Effector memory CD4-positive, alpha-beta T cell (primary cell): ENCODE data around the gene MIEF2.

ENCODE experiments used
- DNase-seq, 3 donors: peaks; one replicate each; pipeline ENCODE4 v3.0.0-alpha.2; 2020
- H3K27ac ChIP-seq: 2 replicates; pipeline ENCODE4 v1.7.0; 2013; ENCODE audit warnings: mild to moderate bottlenecking, low read length, moderate library complexity; ENCODE audit not compliant: insufficient read depth, poor library complexity, severe bottlenecking
- H3K27me3 ChIP-seq: replicated peaks from 2 replicates; pipeline ENCODE4 v1.7.0; 2013; ENCODE audit warnings: mild to moderate bottlenecking, low read length; ENCODE audit not compliant: insufficient read depth, control insufficient read depth, poor library complexity, severe bottlenecking
- H3K36me3 ChIP-seq: 2 replicates; pipeline ENCODE4 v1.7.0; 2013; ENCODE audit warnings: mild to moderate bottlenecking, low read length, moderate library complexity; ENCODE audit not compliant: control insufficient read depth, insufficient read depth
- H3K4me1 ChIP-seq: 2 replicates; pipeline ENCODE4 v1.7.0; 2013; ENCODE audit warnings: low read length, mild to moderate bottlenecking; ENCODE audit not compliant: control insufficient read depth, insufficient read depth, poor library complexity, severe bottlenecking
- H3K4me3 ChIP-seq: 2 replicates; pipeline ENCODE4 v1.7.0; 2013; ENCODE audit warnings: low read length, low read depth, mild to moderate bottlenecking; ENCODE audit not compliant: insufficient read depth, poor library complexity, severe bottlenecking
- H3K9me3 ChIP-seq: 2 replicates; pipeline ENCODE4 v1.7.0; 2013; ENCODE audit warnings: mild to moderate bottlenecking, low read length, moderate library complexity; ENCODE audit not compliant: control insufficient read depth

The MIEF2 gene

DNA sequence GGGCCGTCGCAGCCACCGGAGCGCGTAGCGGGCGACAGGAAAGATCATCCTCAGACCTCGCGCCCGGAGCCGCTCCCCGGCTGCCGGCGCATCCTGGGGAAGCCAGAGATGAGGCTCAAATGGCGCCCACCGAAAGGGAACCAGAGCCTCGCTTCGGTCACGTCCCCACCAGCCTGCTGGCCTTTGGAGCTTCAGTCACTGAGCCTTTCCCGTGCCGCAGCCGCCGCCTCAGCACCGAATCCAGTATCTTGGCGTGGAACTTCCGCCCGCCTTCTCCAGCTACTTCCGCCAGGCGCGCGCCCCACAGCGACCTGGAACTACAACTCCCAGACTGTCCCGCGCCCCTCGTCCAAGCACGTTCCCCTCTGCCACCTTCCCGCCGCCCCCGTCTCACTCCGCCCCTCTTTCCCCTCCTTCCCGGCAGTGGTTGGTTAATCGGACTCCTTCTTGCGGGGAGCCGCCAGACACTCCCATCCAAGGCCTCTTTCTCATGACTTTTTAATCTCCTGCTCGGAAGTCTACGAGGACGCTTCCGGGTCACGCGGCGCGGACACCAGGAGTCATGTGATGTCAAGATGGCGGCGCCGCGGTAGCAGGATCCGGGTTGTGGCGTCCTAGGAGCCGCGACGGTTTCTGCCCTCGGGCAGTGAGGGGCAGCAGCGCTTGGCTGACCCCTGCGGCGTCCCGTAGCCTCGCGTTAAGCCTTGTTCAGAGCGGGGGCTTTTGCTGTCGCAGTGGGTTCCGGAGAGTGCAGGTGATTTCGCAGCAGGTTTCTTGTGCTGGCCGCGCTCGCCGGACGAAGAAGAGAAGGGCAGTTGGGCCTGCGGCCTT, 54.5 kb downstream of the MIEF2 start, which contains the start of the genes SMCR8 and TOP3A:
TSS of gene SMCR8 (plus strand) at position 563 of the 831 bp plus-strand sequence. CDS start 497 bp downstream, outside the sequence.
TSS of gene TOP3A (minus strand) at position 264 of the 831 bp plus-strand sequence. CDS start at position 48, 216 bp downstream.
- Histone ChIP-seq H3K27me3 (no peaks in the 10 kb centered on the region), H3K27ac (peak within 1 kb of the TSS; percentile 89), H3K9me3 (no peaks in the 10 kb centered on the region), H3K4me1 (peaks cover 56% of the 10 kb centered on the region), H3K36me3 (peaks cover 7% of the 10 kb centered on the region), H3K4me3 (peak within 1 kb of the TSS; percentile 80)
- peak; percentile 95 to 98 (median 98) for DNase-seq

- Histone ChIP-seq H3K36me3 (peaks cover 7% of the 10 kb centered on the region), H3K4me1 (peaks cover 57% of the 10 kb centered on the region), H3K27ac (peak overlapping the region; percentile 89), H3K27me3 (no peaks in the 10 kb centered on the region), H3K4me3 (peak overlapping the region; percentile 80), H3K9me3 (no peaks in the 10 kb centered on the region)
- no peak for DNase-seq
These were observed 55.1 kb downstream of the MIEF2 start for GRCh38 chr17:18315562-18315922.

DNA sequence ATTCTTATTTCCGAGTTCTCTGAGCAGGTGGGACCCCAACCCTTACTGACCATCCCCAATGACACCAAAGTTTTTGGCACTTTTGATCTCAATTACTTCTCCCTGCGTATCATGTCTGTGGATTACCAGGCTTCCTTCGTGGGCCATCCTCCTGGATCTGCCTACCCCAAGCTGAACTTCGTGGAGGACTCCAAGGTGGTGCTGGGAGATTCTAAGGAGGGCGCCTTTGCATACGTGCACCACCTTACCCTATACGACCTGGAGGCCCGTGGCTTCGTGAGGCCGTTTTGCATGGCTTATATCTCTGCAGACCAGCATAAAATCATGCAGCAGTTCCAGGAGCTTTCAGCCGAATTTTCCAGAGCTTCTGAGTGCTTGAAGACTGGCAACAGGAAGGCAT, 55.5 kb downstream of the MIEF2 start:
- H3K27me3 ChIP-seq, result no peaks in the 10 kb centered on the region
- peaks cover 9% of the 10 kb centered on the region for H3K36me3 ChIP-seq
- H3K4me1 ChIP-seq, result peaks cover 57% of the 10 kb centered on the region
- peak overlapping the region; percentile 80 for H3K4me3 ChIP-seq
- peak overlapping the region; percentile 89 for H3K27ac ChIP-seq
- DNase-seq, result no peak
- H3K9me3 ChIP-seq, result no peaks in the 10 kb centered on the region
